Thyroid gland (tissue), 4 donors: ENCODE measurements around the gene DAB1. TPM values are rescaled to one million over a fixed set of nuclear protein-coding genes. Genes with fewer than 3 reads are reported as not detected.

Experiments
- DNase-seq, 2 donors: peaks; one replicate each; pipeline ENCODE4 v3.0.0-alpha.2; 2019
- H3K27ac ChIP-seq, 3 donors: fragments of 200-600 bp; sonication (generic); 1 replicate in 2 of 3; 2 replicates in 1 of 3; pipeline ENCODE4 v1.5.1; 2016 to 2019; ENCODE audit warnings: mild to moderate bottlenecking in 1 of 3, moderate library complexity in 1 of 3
- H3K27me3 ChIP-seq: fragments of 200-600 bp; sonication (generic); one replicate; pipeline ENCODE4 v1.5.1; 2019
- H3K36me3 ChIP-seq, 2 donors: fragments of 200-600 bp; sonication (generic); one replicate each; pipeline ENCODE4 v1.5.1; 2016 to 2019
- H3K4me1 ChIP-seq, 2 donors: fragments of 200-600 bp; sonication (generic); one replicate each; pipeline ENCODE4 v1.5.1; 2017 to 2019
- H3K4me3 ChIP-seq, 3 donors: fragments of 200-600 bp; sonication (generic); replicated peaks in 1 of 3; 1 replicate in 2 of 3; 2 replicates in 1 of 3; pipeline ENCODE4 v1.5.1; 2016; ENCODE audit warnings: mild to moderate bottlenecking in 1 of 3
- H3K9me3 ChIP-seq: fragments of 200-600 bp; sonication (generic); one replicate; pipeline ENCODE4 v1.5.1; 2017
- POLR2A ChIP-seq, 2 donors: fragments of 450-650 bp; IDR thresholded peaks; one replicate each; pipeline ENCODE4 v1.6.1; 2017; ENCODE audit warnings: antibody characterized with exemption in 2 of 2, mild to moderate bottlenecking in 2 of 2, moderate library complexity in 1 of 2
- WGBS, 2 donors: methylation state at CpG; one replicate each; pipeline ENCODE4 v1.1.5; 2017; 5-methylcytosine and 5-hydroxymethylcytosine counted together
- intact Hi-C: fragments of 100-400 bp; cut with DNase I; formaldehyde crosslinking; loops from one replicate; pipeline ENCODE4 v1.15.1; 2023
- total RNA-seq, 4 donors: library from RNA; depleted of rRNA; stranded (reverse); fragments of >200 nt; gene quantifications; one replicate each; pipeline ENCODE4 v1.2.3, GENCODE V29; 2016
- TF ChIP-seq, protein P1 (sequence below), 6 experiments: fragments of 200-600 bp in 3 of 6; fragments of 450-650 bp in 3 of 6; sonication (generic) in 3 of 6; IDR thresholded peaks; one replicate each; pipeline ENCODE4 v1.5.1; 2016 to 2019; ENCODE audit warnings: antibody characterized with exemption in 6 of 6, mild to moderate bottlenecking in 2 of 6, inconsistent platforms in 1 of 6, moderate library complexity in 1 of 6

Gene DAB1
- total RNA-seq, 4 donors from 2014 or later, result under 0.01 to 0.83 (median 0.21) TPM

DNA sequence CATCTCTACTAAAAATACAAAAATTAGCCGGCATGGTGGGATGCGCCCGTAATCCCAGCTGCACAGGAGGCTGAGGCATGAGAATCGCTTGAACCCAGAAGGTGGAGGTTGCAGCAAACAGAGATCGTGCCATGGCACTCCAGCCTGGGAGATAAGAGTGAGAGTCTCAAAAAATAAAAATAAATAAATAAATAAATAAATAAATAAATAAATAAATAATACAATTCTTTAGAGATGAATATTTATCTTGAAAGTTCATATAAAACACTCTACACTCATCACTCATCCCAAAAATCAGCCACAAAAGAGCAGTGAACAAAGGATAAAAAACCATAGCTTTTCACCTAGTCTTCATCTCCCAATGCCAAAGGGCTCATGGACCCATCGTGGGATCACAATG lies 295.9 kb downstream of the DAB1 start:
- Histone ChIP-seq H3K4me1 (no peaks in the 10 kb centered on the region), H3K27me3 (no peaks in the 10 kb centered on the region), H3K9me3 (no peaks in the 10 kb centered on the region), H3K36me3 (no peaks in the 10 kb centered on the region), H3K27ac (no peak overlapping the region), H3K4me3 (no peak overlapping the region)
- DNase-seq, result no peak
- TF ChIP-seq, protein P1, sequence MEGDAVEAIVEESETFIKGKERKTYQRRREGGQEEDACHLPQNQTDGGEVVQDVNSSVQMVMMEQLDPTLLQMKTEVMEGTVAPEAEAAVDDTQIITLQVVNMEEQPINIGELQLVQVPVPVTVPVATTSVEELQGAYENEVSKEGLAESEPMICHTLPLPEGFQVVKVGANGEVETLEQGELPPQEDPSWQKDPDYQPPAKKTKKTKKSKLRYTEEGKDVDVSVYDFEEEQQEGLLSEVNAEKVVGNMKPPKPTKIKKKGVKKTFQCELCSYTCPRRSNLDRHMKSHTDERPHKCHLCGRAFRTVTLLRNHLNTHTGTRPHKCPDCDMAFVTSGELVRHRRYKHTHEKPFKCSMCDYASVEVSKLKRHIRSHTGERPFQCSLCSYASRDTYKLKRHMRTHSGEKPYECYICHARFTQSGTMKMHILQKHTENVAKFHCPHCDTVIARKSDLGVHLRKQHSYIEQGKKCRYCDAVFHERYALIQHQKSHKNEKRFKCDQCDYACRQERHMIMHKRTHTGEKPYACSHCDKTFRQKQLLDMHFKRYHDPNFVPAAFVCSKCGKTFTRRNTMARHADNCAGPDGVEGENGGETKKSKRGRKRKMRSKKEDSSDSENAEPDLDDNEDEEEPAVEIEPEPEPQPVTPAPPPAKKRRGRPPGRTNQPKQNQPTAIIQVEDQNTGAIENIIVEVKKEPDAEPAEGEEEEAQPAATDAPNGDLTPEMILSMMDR (IDR thresholded peaks at IDR 0.05), result no peak
- no peak for TF ChIP-seq POLR2A (IDR thresholded peaks at IDR 0.05)
- intact Hi-C loops, result no loop called here
- 96 to 97% methylated on average over 6 of the region's 6 CpGs for WGBS, 2 donors

DNA sequence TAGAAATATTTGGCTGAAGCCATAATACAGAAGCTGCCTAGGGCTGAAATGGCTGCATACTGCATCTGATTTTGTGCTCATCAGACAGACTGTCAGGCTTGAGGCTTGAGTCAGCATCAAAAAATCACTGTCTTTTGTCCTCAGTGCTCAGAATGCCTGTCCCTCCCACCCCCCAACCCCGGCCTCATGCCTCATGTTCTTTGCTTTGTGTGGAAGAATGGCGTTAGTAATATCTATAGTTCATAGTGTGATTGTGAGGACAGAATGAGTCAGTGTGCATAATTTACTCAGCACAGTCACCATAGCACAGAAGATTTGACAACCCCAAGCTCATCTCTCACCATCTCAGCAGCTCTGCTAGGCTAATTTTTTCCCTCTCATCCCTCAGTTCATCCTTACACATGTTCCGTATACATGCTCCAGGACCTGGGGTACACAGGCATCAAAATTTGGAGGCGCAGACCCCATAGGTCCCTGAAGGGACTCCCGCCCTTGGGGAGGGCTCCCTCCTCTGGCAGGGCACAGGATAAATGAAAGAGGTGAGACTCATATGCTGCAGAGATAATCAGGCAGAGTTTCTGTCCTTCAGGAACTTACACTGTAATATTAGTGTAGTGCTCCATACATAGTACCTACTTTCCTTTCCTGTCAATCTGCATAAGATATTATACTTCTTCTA lies 299.0 kb downstream of the DAB1 start:
- DNase-seq, result no peak
- Histone ChIP-seq H3K9me3 (no peaks in the 10 kb centered on the region), H3K4me1 (no peaks in the 10 kb centered on the region), H3K27me3 (no peaks in the 10 kb centered on the region), H3K4me3 (no peak overlapping the region), H3K36me3 (no peaks in the 10 kb centered on the region), H3K27ac (no peak overlapping the region)
- intact Hi-C loops, result no loop called here
- 90 to 95% methylated on average over 5 of the region's 5 CpGs for WGBS, 2 donors
- TF ChIP-seq POLR2A (IDR thresholded peaks at IDR 0.05), result no peak
- TF ChIP-seq, protein P1 (IDR thresholded peaks at IDR 0.05), result no peak

DNA sequence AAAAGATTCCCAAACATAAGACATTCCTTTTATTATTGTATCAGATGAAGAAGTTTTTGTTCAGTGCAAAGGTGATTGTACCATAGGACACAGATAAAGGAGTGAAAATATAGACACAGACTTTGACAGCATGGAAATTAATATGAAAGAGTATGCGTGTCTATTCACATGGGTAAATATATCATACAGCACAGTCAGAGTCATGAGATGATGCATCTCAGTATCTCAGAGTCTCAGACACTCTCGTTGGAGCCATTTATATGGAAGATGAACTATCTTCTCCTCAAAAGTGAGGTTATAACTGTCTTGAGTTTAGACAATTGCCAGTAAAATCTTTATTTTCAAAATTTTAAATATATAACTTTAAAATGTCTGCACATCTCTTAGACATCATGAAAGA lies 299.7 kb downstream of the DAB1 start:
- H3K27ac ChIP-seq, result no peak overlapping the region
- H3K36me3 ChIP-seq, result no peaks in the 10 kb centered on the region
- no peaks in the 10 kb centered on the region for H3K4me1 ChIP-seq
- no peak overlapping the region for H3K4me3 ChIP-seq
- H3K27me3 ChIP-seq, result no peaks in the 10 kb centered on the region
- DNase-seq, result no peak
- TF ChIP-seq, protein P1 (IDR thresholded peaks at IDR 0.05), result no peak
- no peak for TF ChIP-seq POLR2A (IDR thresholded peaks at IDR 0.05)
- H3K9me3 ChIP-seq, result no peaks in the 10 kb centered on the region
- intact Hi-C loops, result no loop called here
- WGBS, 2 donors, result 82 to 89% methylated on average over 2 of the region's 2 CpGs

DNA sequence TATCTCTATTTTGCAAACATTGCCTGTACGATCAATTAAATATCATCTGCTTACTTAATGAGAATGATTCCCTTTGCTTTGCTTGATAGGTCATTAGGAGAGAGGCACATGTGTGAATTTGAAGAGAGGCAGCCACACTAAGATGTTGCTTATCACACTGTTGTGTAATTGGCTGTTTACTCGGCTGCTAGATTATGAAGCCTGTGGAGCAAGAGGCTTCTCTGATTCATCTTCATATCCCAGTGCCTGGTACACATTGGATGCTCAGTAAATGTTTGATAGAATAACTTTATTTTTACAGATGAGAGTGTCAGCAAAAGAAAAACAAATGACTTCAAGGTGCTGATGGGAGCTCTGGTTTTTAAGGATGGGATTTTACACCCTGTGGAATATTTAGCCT lies 301.8 kb downstream of the DAB1 start:
- intact Hi-C loops, result no loop called here
- DNase-seq, result no peak

DNA sequence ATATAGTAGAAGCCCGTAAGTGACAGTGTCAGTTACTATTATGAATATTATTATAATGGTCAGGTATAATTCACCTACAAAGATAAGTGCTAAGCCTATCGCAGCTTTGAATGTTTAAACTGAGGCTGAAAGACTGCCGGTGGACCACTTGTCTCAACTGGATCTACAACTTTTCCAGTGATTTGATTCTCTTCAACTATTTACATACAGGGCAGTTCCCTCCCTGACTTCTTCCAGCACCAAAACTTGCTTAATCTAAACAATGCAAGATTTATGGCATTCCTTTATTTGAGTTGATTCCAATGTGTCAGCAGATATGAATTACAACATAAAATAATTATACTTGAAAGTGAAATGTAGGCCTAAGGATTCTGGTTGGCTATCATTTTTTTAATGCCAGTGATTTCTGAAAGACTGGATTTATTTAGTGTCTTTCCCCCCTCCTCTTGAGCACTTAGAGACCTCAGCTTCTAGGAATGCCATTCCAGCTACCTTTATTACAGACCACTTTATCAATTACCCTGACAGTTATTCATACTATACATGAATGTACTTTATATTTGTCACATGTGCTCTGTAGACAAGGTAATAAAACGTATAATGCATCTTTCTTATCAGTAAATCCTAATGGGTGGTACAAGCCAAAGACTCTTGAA lies 304.8 kb downstream of the DAB1 start:
- intact Hi-C loops, result no loop called here
- Histone ChIP-seq H3K4me1 (no peaks in the 10 kb centered on the region), H3K27ac (no peak overlapping the region), H3K27me3 (no peaks in the 10 kb centered on the region), H3K9me3 (no peaks in the 10 kb centered on the region), H3K4me3 (no peak overlapping the region), H3K36me3 (no peaks in the 10 kb centered on the region)
- 51 to 55% methylated on average over 4 of the region's 4 CpGs for WGBS, 2 donors
- TF ChIP-seq, protein P1 (IDR thresholded peaks at IDR 0.05), result no peak
- no peak for DNase-seq

More for the DNA sequence above, 301.8 kb downstream of the DAB1 start:
- Histone ChIP-seq H3K9me3 (no peaks in the 10 kb centered on the region), H3K27me3 (no peaks in the 10 kb centered on the region), H3K4me1 (no peaks in the 10 kb centered on the region), H3K36me3 (no peaks in the 10 kb centered on the region), H3K27ac (no peak overlapping the region), H3K4me3 (no peak overlapping the region)
- TF ChIP-seq POLR2A (IDR thresholded peaks at IDR 0.05), result no peak
- TF ChIP-seq, protein P1 (IDR thresholded peaks at IDR 0.05), result no peak
- WGBS, 2 donors, result 92 to 94% methylated on average over 2 of the region's 2 CpGs
